Chondrocyte (in vitro differentiated cells): ENCODE data around the gene MT1HL1. TPM values are rescaled to one million over a fixed set of nuclear protein-coding genes. Genes with fewer than 3 reads are reported as not detected.

Experiments used
- DNase-seq: peaks from one replicate; pipeline ENCODE4 v3.0.0; 2021; ENCODE audit warnings: mixed read lengths, low spot score
- H3K27ac Mint-ChIP-seq: one replicate; pipeline ENCODE4 v1.8.0; 2021; ENCODE audit warnings: mild to moderate bottlenecking, moderate library complexity, mixed read lengths; ENCODE audit not compliant: unreplicated experiment
- H3K27me3 Mint-ChIP-seq: 2 replicates; pipeline ENCODE4 v1.8.0; 2021; ENCODE audit warnings: low read depth, mixed read lengths
- H3K36me3 Mint-ChIP-seq: 2 replicates; pipeline ENCODE4 v1.8.0; 2021; ENCODE audit warnings: low read depth, mixed read lengths
- H3K4me1 Mint-ChIP-seq: 2 replicates; pipeline ENCODE4 v1.8.0; 2021; ENCODE audit warnings: low read depth, mild to moderate bottlenecking, mixed read lengths
- H3K4me3 Mint-ChIP-seq: one replicate; pipeline ENCODE4 v1.8.0; 2021; ENCODE audit warnings: mild to moderate bottlenecking, moderate library complexity, mixed read lengths; ENCODE audit not compliant: unreplicated experiment
- H3K9me3 Mint-ChIP-seq: 2 replicates; pipeline ENCODE4 v1.8.0; 2021; ENCODE audit warnings: low read depth, mixed read lengths
- CTCF ChIP-seq: fragments of 200-600 bp; sonication (generic); IDR thresholded peaks from 2 replicates; pipeline ENCODE4 v1.5.0; 2021; ENCODE audit warnings: antibody characterized with exemption, mild to moderate bottlenecking, moderate library complexity
- total RNA-seq: library from RNA; stranded (reverse); gene quantifications from 3 replicates; pipeline ENCODE4 v1.2.1, GENCODE V29; 2021

The MT1HL1 gene
- total RNA-seq, 1 donor from 2014 or later, result not detected

GRCh38 chr1:237043846-237044636, 39.8 kb upstream of the MT1HL1 start:
- TF ChIP-seq CTCF, result no peak
- Mint-ChIP-seq H3K27me3 (peaks cover 42% of the 10 kb centered on the region), H3K27ac (no peak overlapping the region)

GRCh38 chr1:237042892-237043576, 38.8 kb upstream of the MT1HL1 start:
- peak overlapping the region; percentile 61 for H3K4me3 Mint-ChIP-seq
- H3K27me3 Mint-ChIP-seq, result peaks cover 49% of the 10 kb centered on the region
- H3K27ac Mint-ChIP-seq, result no peak overlapping the region
- H3K9me3 Mint-ChIP-seq, result no peaks in the 10 kb centered on the region
- H3K36me3 Mint-ChIP-seq, result no peaks in the 10 kb centered on the region
- TF ChIP-seq CTCF, result no peak
- peak; percentile 81 for DNase-seq
- peaks cover 17% of the 10 kb centered on the region for H3K4me1 Mint-ChIP-seq

More at GRCh38 chr1:237043846-237044636, 39.8 kb upstream of the MT1HL1 start:
- H3K4me1 Mint-ChIP-seq, result peaks cover 17% of the 10 kb centered on the region
- H3K4me3 Mint-ChIP-seq, result peak overlapping the region; percentile 61
- no peaks in the 10 kb centered on the region for H3K9me3 Mint-ChIP-seq
- no peaks in the 10 kb centered on the region for H3K36me3 Mint-ChIP-seq
- DNase-seq, result no peak

- peak overlapping the region; percentile 61 for H3K4me3 Mint-ChIP-seq
- peaks cover 49% of the 10 kb centered on the region for H3K27me3 Mint-ChIP-seq
- H3K36me3 Mint-ChIP-seq, result no peaks in the 10 kb centered on the region
- no peak for TF ChIP-seq CTCF
- H3K9me3 Mint-ChIP-seq, result no peaks in the 10 kb centered on the region
- DNase-seq, result no peak
- H3K4me1 Mint-ChIP-seq, result peaks cover 17% of the 10 kb centered on the region
- H3K27ac Mint-ChIP-seq, result no peak overlapping the region
These were observed 38.3 kb upstream of the MT1HL1 start for GRCh38 chr1:237042526-237042891.

- Mint-ChIP-seq H3K4me3 (peak within 1 kb of the TSS; percentile 64), H3K27ac (no peak within 1 kb of the TSS), H3K27me3 (peaks cover 49% of the 10 kb centered on the region), H3K4me1 (peaks cover 17% of the 10 kb centered on the region), H3K36me3 (no peaks in the 10 kb centered on the region), H3K9me3 (no peaks in the 10 kb centered on the region)
- DNase-seq, result peak; percentile 65
- peak; percentile 68 for TF ChIP-seq CTCF
These were observed 37.7 kb upstream of the MT1HL1 start, which contains the start of gene RYR2 for GRCh38 chr1:237041795-237042525. Gene RYR2 (plus strand): TSS chr1:237042184. CDS start chr1:237042522, 338 bp downstream.

GRCh38 chr1:237041461-237041794, 37.2 kb upstream of the MT1HL1 start:
- Mint-ChIP-seq H3K36me3 (no peaks in the 10 kb centered on the region), H3K9me3 (no peaks in the 10 kb centered on the region), H3K4me1 (peaks cover 17% of the 10 kb centered on the region), H3K27me3 (peaks cover 49% of the 10 kb centered on the region), H3K27ac (no peak overlapping the region), H3K4me3 (peak overlapping the region; percentile 64)
- TF ChIP-seq CTCF, result no peak
- no peak for DNase-seq
